GM18511 (cell line): ENCODE data around the gene RHOXF2.
"Not testable (repeated sequence)": the region's sequence is repeated elsewhere in the genome, so short reads cannot be mapped to it uniquely, and the experiment has no call there.

Experiments used
- ATAC-seq: cut with Tn5 transposase; IDR thresholded peaks from one replicate; pipeline ENCODE4 v1.9.1; 2021; ENCODE audit warnings: mild to moderate bottlenecking, moderate library complexity; ENCODE audit not compliant: unreplicated experiment

The RHOXF2 gene, protein sequence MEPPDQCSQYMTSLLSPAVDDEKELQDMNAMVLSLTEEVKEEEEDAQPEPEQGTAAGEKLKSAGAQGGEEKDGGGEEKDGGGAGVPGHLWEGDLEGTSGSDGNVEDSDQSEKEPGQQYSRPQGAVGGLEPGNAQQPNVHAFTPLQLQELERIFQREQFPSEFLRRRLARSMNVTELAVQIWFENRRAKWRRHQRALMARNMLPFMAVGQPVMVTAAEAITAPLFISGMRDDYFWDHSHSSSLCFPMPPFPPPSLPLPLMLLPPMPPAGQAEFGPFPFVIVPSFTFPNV

DNA sequence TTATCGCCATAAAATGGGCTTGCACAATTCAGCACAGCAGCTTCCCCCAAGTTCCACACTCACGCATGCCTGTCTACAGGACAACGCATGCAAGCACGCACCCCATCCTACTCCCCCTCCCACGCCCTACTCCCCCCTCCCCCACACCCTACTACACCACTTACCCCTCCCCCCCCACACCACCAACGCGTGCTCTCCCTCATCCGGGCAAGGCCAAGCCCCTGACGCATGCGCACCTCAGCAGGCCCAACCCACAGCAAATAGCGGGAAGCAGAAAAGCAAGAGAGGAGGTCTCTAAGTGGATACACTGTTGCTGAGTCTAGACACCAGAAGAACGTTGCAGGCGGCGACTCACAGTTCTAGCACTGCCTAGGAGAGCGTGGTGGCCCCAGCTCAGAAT, at the start of gene RHOXF2:
Gene RHOXF2, plus strand, starts transcription at position 301 of the 400 bp plus-strand sequence. CDS start 138 bp downstream, outside the sequence.
- not testable (repeated sequence) for ATAC-seq

DNA sequence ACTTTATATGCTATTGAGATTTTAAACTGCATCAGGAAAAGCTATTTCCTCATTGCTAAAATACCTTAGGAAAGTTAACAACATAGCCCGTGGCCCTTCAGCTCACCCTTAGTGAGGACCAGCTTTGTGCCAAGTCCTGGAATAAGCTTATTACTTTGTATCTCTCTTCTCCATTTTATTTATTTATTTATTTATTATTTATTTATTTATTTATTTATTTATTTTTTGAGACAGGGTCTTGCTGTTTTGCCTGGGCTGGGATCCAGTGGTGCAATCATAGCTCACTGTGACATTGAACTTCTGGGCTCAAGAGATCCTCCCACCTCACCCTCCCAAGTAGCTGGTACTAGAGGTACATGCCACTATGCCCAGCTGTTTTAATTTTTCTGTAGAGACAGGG, 49.0 kb upstream of the RHOXF2 start:
- no peak for ATAC-seq

DNA sequence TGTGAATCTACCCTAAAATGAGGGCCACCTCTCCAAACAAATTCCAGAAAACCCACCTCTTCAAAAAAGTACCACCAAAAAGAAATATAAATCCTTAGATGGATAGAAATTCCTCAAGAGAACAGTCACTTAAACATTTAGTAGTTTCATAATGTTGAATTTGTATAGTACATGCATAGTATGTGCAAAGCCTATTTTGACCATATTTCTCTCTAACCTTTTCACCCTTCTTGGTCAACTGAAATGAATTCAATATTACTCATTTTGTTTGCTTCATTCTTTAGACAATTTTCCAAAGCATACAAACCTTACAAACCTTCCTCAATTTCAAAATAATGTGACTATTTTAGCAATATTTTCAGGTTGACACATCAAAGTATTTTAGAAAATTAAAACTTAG, 46.8 kb upstream of the RHOXF2 start:
- no peak for ATAC-seq

DNA sequence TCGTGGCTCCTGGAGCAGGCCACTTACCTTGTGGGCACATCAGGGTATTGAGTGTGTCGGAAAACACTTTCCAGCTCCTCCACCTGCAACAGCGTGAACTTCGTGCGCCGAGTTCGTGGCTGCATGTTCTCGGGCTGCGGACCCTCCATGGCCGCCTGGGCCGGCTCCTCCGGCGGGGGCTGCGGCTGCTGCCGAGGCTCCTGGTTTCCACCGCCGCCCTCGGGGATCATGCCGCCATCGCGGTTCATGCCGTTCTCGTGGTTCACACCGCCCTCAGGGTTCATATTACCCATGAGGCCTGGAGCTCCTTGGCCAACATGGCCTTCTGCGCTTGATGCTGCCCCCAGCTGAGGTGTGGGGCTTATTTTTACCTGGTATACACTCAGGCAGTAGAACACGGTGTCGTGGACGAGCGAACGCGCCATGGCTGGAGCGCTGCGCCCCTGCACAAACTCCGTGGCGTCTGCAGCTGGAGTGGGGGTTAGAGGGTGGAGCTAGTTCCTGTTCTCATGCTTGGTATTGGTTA, 42.9 kb upstream of the RHOXF2 start, which contains the start of gene RHOXF1:
Gene RHOXF1, minus strand, starts transcription at position 476 of the 526 bp plus-strand sequence. Its CDS starts 51 bp downstream, at position 425.
- no peak for ATAC-seq

DNA sequence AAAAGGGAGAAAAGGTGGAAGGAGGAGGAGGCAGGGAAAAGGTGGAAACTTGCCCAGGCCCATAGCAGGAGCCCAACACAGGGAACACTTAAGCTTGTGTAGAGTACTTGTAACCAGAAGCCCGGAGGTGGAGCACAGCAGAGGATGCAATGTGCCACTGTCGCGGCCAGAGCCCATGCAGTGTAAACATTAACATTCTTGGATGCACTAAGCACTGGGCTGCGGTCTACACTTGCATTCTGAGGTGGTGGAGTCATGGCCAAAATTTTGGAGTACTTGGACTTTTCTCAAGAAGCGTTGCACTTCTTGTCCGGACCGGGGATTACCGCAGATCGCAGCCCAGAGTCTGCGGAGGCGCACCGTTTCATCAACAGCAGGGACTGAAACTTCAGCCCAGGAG, 38.2 kb upstream of the RHOXF2 start:
- ATAC-seq: no peak

DNA sequence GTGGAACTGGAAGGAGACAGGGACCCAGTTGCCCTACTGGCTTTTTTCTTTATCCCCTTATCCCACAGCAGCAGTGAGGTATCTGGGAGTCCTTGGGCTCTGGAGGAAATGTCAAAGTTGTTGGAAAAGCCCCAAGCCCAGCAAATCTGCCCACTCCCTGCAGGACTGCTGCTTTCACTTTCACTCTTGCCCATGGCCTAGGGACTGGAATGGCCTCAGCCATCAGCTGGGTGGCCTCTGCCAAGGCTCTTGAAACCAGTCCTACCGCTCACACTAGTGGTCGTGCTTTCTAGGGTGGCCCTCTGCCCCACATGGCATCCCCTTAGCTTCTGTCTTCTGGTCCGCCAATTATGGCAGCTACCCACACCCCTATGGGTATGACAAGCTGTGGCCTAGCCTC, 33.0 kb upstream of the RHOXF2 start:
- ATAC-seq: no peak

DNA sequence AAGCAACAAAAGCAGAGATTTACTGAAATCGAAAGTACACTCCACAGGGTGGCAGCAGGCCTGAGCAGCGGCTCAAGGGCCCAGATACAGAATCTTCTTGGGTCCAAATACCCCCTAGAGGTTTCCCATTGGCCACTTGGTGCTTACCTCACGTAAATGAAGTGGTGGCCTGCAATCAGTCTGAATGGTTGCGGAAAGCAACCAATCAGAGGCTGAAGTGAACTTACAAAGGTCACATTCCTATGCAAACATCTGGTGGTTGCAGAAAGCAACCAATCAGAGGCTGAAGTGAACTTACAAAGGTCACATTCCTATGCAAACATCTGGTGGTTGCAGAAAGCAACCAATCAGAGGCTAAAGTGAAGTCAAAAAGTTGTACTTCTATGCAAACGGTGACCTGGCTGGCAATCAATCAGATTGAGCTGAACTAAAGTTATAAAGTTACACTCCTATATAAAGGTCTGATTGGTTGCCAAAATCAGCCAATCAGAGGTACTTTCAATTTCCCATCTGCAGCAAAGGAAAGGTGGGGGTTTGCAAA, 30.0 kb upstream of the RHOXF2 start:
- not testable (repeated sequence) for ATAC-seq

DNA sequence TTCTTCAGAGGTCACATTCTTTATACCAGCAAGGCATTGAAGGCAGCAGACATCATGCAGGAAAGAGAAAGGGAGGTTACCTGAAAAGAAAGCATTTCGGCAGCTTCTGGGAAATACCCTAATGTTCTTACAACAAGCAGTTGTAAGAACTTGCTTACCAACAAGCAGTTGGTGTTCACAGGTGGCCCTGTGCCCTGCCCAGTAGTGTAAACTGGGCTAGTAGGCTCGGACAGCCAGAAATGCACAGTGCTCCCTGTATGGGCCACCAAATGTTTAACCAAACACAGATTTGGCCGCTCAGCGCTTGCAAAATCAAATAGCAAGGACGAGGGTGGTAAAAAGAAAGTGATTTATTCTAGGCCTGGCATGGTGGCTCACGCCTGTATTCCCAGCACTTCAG, 22.3 kb upstream of the RHOXF2 start:
- no peak for ATAC-seq

DNA sequence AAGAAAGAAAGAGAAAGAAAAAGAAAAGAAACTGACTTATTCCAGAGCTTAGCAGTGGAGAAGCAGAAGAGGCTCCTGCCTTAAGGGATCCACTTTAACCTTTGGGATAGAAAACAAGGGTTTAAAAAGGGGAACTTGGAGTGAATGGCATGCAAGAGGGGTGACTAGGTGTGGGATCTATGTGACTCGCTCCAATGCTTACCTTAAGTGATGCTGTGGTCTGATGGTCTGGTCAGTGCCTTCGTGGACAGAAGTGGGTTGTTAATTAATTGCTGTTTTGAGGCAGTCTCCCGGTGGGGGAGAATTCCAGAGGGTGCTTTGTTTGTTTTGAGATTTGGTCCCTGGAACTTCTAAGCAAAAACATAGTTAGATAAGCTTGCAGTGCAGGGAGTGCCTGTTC, 21.6 kb upstream of the RHOXF2 start:
- ATAC-seq: no peak

DNA sequence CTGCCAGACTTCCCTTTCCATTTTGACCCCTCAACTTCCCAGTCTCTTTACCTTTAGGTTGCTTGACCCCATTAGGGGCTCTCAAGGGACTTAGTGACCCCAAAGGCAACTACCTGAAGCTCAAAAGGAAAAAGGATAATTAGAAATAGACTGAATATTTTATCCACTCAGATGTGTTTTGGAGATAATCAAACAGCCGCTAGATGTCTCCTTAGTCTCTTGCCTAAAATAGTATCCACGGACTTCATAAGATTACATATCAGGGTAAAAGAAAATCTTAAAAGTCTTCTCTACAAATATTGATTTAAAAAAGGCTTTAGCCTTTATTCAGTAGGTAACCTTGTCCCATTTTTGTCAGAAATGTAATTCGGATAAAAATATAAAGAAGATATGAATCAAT, 21.0 kb upstream of the RHOXF2 start:
- no peak for ATAC-seq

DNA sequence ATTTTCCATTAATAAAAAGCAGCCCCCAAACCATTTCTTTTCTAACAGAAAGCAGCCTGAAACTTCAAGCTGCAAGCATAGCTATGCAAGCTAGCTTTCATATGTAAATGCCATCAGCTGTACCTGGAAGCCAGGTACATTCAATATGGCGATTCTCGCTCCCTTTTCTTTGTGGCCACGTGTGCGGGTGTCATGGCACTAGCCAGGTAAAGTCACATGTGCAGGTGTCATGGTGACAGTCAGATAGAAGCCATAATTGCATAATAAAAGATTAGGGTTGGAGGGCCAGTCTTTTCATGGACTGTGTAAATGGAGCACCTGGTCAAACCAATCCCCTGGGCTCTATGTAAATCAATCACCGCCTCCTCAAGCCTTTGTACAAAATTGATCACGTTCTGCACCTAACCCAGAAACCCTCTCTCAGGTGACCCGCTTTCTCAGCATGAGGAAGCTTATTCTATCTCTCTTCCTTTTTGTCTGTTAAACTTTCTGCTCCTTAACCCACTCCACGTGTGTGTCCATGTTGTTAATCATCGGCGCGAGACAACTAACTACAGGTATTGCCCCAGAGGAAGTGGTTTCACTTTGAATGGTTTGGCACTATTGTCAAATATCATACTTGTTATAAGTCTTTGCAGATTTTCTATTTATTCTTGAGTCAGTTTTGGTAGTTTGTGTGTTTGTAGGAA, 18.0 kb upstream of the RHOXF2 start:
- ATAC-seq: no peak

DNA sequence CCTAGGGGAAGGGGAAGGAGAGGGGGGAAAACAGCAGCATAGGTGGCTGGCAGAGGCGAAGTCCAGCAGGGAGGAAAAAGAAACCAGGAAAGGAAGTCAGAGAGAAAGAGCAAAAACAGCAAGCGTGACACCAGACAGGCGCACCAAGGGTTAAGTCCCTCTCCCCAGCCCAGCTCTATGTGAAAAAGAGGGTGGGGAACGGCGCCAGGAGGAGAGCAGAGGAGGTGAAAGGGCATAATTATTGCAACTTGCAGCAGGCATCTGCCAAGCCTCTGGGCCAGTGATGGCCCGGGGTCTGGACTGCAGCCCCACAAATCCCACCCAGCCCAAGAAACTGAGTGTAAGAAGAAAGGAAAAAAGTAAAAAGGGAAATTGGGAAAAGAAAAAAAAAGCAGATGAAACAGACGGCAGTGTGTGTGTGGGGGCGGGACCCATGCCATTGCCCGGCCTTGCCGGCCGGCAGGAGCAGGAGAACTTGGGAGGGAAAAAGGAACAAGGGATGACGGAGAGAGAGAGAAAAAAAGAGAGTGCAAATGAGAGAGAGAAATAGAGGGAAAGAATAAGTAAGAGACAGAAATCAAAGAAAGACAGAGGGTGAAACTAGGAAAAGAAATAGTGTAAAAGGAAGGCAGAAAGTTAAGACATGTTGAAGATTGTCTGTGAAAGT, 14.1 kb upstream of the RHOXF2 start:
- ATAC-seq: no peak

DNA sequence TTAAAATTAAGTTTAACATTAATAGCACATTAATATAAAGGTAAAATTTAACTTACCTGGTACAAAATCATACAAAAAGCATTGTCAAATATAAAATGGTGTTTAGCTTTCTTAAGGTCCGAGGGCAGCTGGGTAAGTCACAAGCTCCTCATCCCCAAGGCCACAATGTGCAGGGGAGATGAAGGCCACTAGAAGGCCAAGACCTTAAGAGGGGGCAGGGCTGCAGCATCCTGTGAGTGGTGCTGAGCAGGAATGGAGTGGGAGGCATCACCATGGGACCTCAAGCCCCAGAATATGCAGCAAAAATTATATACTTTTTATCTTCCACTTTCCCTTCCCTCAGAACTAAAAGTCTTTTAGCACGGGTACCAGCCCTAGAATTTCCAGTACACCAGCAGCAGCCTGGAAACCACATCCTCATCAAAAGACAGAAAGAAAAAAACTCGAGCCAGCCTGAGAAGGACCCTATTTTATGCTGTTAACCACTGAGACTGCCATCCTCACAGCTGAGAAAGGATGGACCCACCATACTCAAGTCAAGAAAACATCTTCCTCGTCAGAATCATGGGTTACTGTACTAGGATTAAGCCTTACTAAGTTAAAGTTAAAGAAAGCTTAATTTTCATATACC, 13.0 kb upstream of the RHOXF2 start:
- ATAC-seq: no peak

DNA sequence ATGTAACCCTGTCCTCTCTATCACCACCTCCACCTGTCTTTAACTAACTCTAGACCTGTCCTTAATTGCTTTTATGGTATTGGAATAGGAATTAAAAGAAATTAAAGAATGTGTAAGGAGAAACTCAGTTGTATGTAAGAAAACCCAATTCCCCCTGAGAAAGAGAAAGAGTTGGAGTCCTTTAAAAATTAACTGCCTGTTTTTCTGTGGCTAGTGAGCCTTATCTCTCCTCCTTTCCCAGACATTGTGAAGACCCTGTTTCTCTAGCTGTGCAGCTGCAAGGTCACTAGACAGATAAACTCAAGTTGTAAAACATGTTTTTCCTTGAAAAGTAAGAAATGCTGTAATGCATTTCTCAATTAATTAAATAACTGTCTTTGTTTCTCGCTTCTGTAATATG, 12.1 kb upstream of the RHOXF2 start:
- ATAC-seq: not testable (repeated sequence)

DNA sequence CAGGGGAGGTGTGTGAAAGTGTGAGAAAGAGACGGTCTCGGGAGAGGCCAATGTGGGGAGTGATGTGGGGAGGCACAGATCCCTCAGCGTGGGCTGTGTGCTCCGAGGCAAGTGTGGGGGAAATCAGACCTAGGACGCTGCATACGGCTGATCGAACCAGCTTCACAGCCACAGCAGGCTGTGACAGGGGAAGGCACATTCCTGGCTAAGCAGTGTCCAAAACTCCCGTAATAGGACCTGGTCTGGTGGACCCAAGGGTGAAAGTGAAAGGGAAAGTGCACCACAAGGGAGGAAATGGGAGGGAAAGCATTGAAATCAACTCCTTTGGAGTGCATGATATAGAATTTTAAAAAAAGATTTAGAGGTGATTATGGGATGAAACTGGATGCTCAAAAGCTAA, 10.9 kb upstream of the RHOXF2 start:
- no peak for ATAC-seq

DNA sequence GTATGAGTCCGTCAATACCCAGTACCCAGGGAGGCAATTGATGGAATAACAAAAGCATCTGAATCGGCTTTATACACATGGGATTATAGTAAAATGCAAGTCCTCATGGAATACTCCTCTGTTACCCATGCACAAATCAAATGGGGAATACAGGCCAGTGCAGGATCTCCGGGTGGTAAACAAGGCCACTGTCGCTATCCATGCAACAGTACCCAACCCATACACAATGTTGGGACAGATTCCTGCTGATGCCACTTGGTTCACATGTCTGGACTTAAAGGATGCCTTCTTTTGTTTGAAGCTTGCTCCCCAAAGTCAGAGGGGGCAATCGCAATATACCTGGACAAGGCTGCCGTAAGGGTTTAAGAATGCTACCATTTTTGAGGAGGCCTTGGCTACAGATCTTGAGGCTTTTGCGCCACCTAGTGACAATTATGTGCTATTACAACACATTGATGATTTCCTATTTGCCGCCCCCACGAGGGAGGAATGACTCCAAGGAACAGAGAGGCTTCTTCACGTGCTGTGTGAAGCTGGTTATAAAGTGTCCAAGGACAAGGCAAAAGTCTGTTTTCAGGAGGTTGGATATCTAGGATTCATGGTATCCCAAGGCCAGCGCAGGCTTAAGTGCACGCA, 8.2 kb upstream of the RHOXF2 start:
- ATAC-seq: peak; percentile 57

DNA sequence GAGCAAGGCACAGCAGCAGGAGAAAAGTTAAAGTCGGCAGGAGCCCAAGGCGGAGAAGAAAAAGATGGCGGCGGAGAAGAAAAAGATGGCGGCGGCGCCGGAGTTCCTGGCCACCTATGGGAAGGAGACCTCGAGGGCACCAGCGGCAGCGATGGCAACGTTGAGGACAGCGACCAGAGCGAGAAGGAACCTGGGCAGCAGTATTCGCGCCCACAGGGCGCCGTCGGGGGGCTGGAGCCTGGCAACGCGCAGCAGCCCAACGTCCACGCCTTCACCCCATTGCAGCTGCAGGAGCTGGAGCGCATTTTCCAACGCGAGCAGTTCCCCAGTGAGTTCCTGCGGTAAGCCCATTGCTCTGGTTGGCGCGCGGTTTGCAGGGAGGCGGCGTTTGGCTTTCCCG, 673 bp downstream of the RHOXF2 start:
- not testable (repeated sequence) for ATAC-seq

DNA sequence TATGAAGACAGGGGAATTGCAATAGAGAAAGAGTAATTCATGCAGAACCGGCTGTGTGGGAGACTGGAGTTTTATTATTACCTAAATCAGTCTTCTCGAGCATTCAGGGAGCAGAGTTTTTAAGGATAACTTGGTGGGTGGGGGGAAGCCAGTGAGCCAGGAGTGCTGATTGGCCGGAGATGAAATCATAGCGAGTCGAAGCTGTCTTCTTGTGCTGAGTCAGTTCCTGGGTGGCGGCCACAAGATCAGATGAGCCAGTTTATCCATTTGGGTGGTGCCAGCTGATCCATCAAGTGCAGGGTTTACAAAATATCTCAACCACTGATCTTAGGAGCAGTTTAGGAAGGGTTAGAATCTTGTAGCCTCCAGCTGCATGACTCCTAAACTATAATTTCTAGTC, 34.8 kb downstream of the RHOXF2 start:
- not testable (repeated sequence) for ATAC-seq

DNA sequence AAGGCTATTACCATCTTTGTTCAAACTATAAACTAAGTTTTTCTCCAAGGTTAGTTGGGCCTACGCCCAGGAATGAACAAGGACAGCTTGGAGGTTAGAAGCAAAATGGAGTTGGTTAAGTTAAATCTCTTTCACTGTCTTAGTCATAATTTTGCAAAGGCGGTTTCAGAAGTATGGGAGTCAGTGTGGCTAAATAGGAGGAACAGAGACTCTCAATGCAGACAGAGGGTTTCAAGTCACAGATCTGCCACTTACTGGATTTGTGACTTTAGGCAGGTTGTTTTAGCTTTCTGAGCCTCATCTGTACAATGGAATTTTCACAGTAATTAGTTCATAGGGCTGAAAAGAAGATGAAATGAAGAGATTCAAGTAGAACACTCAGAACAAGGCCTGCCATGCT, 35.3 kb downstream of the RHOXF2 start:
- peak; percentile 88 for ATAC-seq

DNA sequence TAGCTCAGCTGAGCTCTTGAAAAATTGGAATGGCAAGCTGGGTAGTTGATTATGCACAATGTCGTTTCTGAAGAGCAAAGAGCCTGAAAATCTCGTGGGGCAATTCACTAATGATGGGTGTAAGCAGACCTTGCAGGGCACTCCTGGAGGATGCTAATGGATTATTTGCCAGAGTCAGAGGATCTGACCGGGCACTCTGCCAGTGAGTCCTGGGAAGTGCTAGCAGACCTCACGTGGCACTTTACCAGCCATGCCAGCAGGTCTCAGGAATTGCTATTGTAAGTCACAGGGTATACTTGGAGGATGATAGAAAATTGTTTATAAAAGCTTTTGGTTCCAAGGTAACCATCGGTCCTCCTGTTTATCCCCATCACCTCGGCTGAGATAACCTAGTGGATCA, 37.4 kb downstream of the RHOXF2 start:
- not testable (repeated sequence) for ATAC-seq
